Heart right ventricle (tissue), 16 donors: Measurements from ENCODE around the gene DCPS. TPM values are rescaled to one million over a fixed set of nuclear protein-coding genes. Genes with fewer than 3 reads are reported as not detected.

Experiments
- ATAC-seq, 8 donors: fragments of 200-7000 bp; cut with Tn5 transposase; one replicate each; pipeline ENCODE4 v1.9.1; 2020; ENCODE audit warnings: mild to moderate bottlenecking in 8 of 8, moderate library complexity in 8 of 8, moderate number of reproducible peaks in 1 of 8
- DNase-seq, 2 donors: peaks; one replicate each; pipeline ENCODE4 v3.0.0-alpha.2; 2020
- H3K27ac ChIP-seq, 10 donors: fragments of 200-600 bp; sonication (generic) in 2 of 10; one replicate each; pipeline versions ENCODE4 v1.5.0 to v1.8.0; 2020 to 2022; ENCODE audit warnings: mild to moderate bottlenecking in 3 of 10
- H3K27me3 ChIP-seq, 7 donors: fragments of 200-600 bp; one replicate each; pipeline ENCODE4 v1.8.0; 2021 to 2022; ENCODE audit warnings: mild to moderate bottlenecking in 2 of 7
- H3K36me3 ChIP-seq, 9 donors: fragments of 200-600 bp; sonication (generic) in 1 of 9; one replicate each; pipeline versions ENCODE4 v1.5.0 to v1.8.0; 2020 to 2022; ENCODE audit warnings: mild to moderate bottlenecking in 2 of 9
- H3K4me1 ChIP-seq, 9 donors: fragments of 200-600 bp; sonication (generic) in 1 of 9; one replicate each; pipeline versions ENCODE4 v1.5.0 to v1.8.0; 2020 to 2022; ENCODE audit warnings: mild to moderate bottlenecking in 4 of 9
- H3K4me3 ChIP-seq, 10 donors: fragments of 200-600 bp; sonication (generic) in 2 of 10; one replicate each; pipeline versions ENCODE4 v1.5.0 to v1.8.0; 2020 to 2022; ENCODE audit warnings: mild to moderate bottlenecking in 7 of 10, moderate library complexity in 2 of 10
- H3K9me3 ChIP-seq, 11 donors: fragments of 200-600 bp in 10 of 11; sonication (generic) in 2 of 11; one replicate each; pipeline versions ENCODE4 v1.5.0 to v1.8.0; 2013 to 2022; ENCODE audit warnings: mild to moderate bottlenecking in 2 of 11, control low read depth in 1 of 11, moderate library complexity in 1 of 11
- WGBS, 2 donors: extraction: QIAGEN DNeasy Blood & Tissue Kit; methylation state at CpG; one replicate each; pipeline ENCODE4 v1.1.7; 2013; ENCODE audit warnings: inconsistent platforms in 1 of 2; 5-methylcytosine and 5-hydroxymethylcytosine counted together
- intact Hi-C, 10 donors: fragments of 100-400 bp; cut with DNase I; formaldehyde crosslinking; loops; one replicate each; pipeline versions ENCODE4 v1.11.1 to v1.14.2; 2022
- polyA plus RNA-seq, 2 donors: library from polyadenylated mRNA; stranded (reverse); fragments of 200-250 nt; gene quantifications; one replicate each; pipeline ENCODE4 v1.2.3, GENCODE V29; 2013
- total RNA-seq, 10 donors: library from RNA; stranded (reverse); fragmentation: NEBNext Ultra II Directional in 3 of 10; extraction: Animal tissue kit (Norgen Biotek cat#: 25700) in 3 of 10; gene quantifications; one replicate each; pipeline versions ENCODE4 v1.2.1 to v1.2.4, GENCODE V29; 2021 to 2023
- TF ChIP-seq, protein P1 (sequence below), 9 donors: fragments of 200-600 bp; sonication (generic) in 2 of 9; IDR thresholded peaks; one replicate each; pipeline versions ENCODE4 v1.5.0 to v1.8.0; 2021 to 2022; ENCODE audit warnings: antibody characterized with exemption in 9 of 9, mild to moderate bottlenecking in 5 of 9, moderate library complexity in 1 of 9
- donor health status: Arrhythmogenic right ventricular cardiomyopathy.
- donor health status: ischemic (EF 13 %, LVEDD 7.1; RV severe dilation, severe dysfunction).
- donor health status: healthy with polysubstance abuse.
- donor health status: DM: no; HTN: yes; CAD: no.
- donor health status: DM: no; HTN: no; CAD: no.
- donor health status: ischemic (EF 25% LVEDD 6.9; RV normal size, moderate dysfunction).
- donor health status: ischemic (EF 25% LVEDD 5.7; RV mildly dilated, moderate dysfunction).
- donor health status: healthy.
- donor health status: DM: yes; HTN: yes; CAD: no.
- donor health status: Ischemic cardiomyopathy.
- donor health status: ischemic (EF 35%, LVEDD 5.7; RV mildly dilated, moderate dysfunction).
- donor health status: nonischemic (EF 11% LVEDD 7.7; RV severe dilation, severe dysfunction).
- donor health status: DM: yes; HTN: yes; CAD: no.
- donor health status: PGD.
- donor health status: ischemic (EF 29% LVEDD 5.4; RV normal size, mild dysfunction).
- donor health status: nonischemic (EF 23%, LVEDD 6.1; RV moderate dilation, normal function).

The DCPS gene
- total and polyA plus RNA-seq, 12 donors = 6.5 to 17.3 (median 10.6) TPM

DNA sequence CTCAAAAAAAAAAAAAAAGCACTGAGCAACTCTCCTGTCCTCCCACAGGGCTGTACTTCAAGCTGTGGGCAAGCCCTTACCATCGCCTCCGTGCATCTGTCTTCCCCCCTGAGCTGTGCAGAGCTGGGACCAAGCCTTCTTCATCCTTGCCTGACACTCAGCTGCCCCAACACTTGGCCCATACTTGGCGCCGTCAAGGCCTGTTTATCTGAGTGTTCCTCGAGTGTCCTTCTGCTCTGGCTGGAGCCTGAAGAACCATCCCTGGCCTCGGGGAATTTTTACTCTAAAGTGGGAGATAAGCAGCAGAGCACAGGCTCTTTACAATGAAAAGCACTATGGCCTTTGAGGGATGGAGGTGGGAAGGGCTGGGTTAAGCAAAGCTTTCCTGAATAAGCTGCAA, 22.6 kb upstream of the DCPS start:
- no peak for DNase-seq

DNA sequence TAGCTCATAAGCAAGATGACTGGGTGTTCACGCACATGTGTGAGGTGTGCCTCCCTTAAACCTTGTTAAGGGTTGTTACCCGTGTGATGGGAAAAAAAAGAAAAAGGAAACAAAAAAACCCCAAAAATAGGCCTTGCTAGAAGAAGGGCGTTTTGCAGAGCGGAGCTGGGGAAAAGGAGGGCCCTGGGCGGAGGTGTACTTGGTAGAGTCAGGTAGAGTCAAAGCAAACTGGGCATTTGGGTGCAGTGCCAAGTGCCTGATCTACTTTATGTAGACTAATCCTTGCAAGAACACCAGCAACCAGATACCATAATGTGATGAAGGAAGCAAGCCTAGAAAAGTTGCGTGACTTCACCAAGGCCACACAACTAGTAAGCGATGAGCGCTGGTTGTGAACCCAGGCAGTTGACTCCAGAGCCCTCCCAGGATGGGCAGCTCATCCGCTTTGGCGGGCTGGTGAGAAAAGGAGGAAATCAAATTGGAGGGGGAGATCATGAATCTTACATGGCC, 22.1 kb upstream of the DCPS start:
- DNase-seq = no peak
- TF ChIP-seq, protein P1, sequence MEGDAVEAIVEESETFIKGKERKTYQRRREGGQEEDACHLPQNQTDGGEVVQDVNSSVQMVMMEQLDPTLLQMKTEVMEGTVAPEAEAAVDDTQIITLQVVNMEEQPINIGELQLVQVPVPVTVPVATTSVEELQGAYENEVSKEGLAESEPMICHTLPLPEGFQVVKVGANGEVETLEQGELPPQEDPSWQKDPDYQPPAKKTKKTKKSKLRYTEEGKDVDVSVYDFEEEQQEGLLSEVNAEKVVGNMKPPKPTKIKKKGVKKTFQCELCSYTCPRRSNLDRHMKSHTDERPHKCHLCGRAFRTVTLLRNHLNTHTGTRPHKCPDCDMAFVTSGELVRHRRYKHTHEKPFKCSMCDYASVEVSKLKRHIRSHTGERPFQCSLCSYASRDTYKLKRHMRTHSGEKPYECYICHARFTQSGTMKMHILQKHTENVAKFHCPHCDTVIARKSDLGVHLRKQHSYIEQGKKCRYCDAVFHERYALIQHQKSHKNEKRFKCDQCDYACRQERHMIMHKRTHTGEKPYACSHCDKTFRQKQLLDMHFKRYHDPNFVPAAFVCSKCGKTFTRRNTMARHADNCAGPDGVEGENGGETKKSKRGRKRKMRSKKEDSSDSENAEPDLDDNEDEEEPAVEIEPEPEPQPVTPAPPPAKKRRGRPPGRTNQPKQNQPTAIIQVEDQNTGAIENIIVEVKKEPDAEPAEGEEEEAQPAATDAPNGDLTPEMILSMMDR (IDR thresholded peaks at IDR 0.05) = no peak
- intact Hi-C loops = loop anchor here in 2 of 10 donors (2.0 to 5.0 kb wide), 2 partner anchors 13 to 64 kb away; partner anchors contain the start of genes FOXRED1 (in 1 of the 2) and SRPRA (in 1 of the 2)
- Histone ChIP-seq H3K27me3 (no peaks in the 10 kb centered on the region), H3K4me1 (peaks cover 0 to 51% (median 11%) of the 10 kb centered on the region in 9 donors), H3K9me3 (no peaks in the 10 kb centered on the region), H3K27ac (peak overlapping the region in 8 of 10 donors; percentile 85 to 97 (median 93)), H3K36me3 (peaks cover 0 to 21% (median 0%) of the 10 kb centered on the region in 9 donors), H3K4me3 (peak overlapping the region in 4 of 10 donors; percentile 64 to 86 (median 82))
- ATAC-seq = no peak
- WGBS, 2 donors = 90 to 94% methylated on average over 10 of the region's 10 CpGs

More for the DNA sequence above, 22.6 kb upstream of the DCPS start:
- intact Hi-C loops = loop anchor here in 1 of 10 donors (5.0 kb wide), 1 partner anchor 64 kb away; no protein-coding TSS in a partner anchor
- no peak for ATAC-seq
- H3K4me1 ChIP-seq = peaks cover 0 to 51% (median 11%) of the 10 kb centered on the region in 9 donors
- H3K4me3 ChIP-seq = no peak overlapping the region
- no peaks in the 10 kb centered on the region for H3K27me3 ChIP-seq
- peaks cover 0 to 26% (median 0%) of the 10 kb centered on the region in 9 donors for H3K36me3 ChIP-seq
- 62 to 69% methylated on average over 6 of the region's 6 CpGs for WGBS, 2 donors
- peak overlapping the region in 2 of 10 donors; percentile 44 to 81 for H3K27ac ChIP-seq
- TF ChIP-seq, protein P1 (IDR thresholded peaks at IDR 0.05) = no peak
- H3K9me3 ChIP-seq = no peaks in the 10 kb centered on the region

DNA sequence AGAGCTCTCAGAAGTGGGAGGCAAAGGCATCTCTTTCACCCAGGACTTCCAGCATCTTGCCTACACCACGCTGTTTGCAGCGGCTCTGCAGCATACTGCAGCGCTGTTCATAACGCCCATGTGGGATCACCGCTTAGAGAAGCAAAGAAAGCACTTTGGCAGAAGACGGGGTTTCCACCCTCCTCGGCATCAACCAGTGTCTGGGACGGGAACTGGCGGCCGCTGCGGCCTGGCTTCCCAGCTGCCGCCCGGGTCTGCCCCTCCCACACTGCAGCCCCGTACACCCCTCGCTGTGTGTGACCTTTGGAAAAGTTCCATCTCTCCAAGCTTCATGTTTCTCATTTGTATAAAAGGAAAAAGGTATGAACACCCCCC, 21.5 kb upstream of the DCPS start:
- peaks cover 0 to 51% (median 11%) of the 10 kb centered on the region in 9 donors for H3K4me1 ChIP-seq
- peak overlapping the region; percentile 55 to 97 (median 93) for H3K27ac ChIP-seq
- peak overlapping the region; percentile 49 to 87 (median 78) for H3K4me3 ChIP-seq
- H3K9me3 ChIP-seq = no peaks in the 10 kb centered on the region
- peaks cover 0 to 17% (median 0%) of the 10 kb centered on the region in 9 donors for H3K36me3 ChIP-seq
- peak; percentile 68 to 87 (median 81) for ATAC-seq
- peak; percentile 48 to 63 for DNase-seq
- TF ChIP-seq, protein P1 (IDR thresholded peaks at IDR 0.05) = no peak
- 2% methylated on average over 15 of the region's 15 CpGs for WGBS, 2 donors
- intact Hi-C loops = loop anchor here in 2 of 10 donors (2.0 to 5.0 kb wide), 2 partner anchors 14 to 65 kb away; partner anchors contain the start of genes FOXRED1 (in 1 of the 2) and SRPRA (in 1 of the 2)
- no peaks in the 10 kb centered on the region for H3K27me3 ChIP-seq

- ATAC-seq (peak; percentile 89 to 95 (median 92)), DNase-seq (peak; percentile 69 to 79)
- Histone ChIP-seq H3K36me3 (peaks cover 0 to 17% (median 0%) of the 10 kb centered on the region in 9 donors), H3K4me1 (peaks cover 0 to 51% (median 11%) of the 10 kb centered on the region in 9 donors), H3K27ac (peak within 1 kb of the TSS; percentile 55 to 97 (median 93)), H3K27me3 (no peaks in the 10 kb centered on the region), H3K4me3 (peak within 1 kb of the TSS; percentile 49 to 87 (median 78)), H3K9me3 (no peaks in the 10 kb centered on the region)
- TF ChIP-seq, protein P1 (IDR thresholded peaks at IDR 0.05) = peak in 1 of 9 donors; percentile 35
- WGBS, 2 donors = 0% methylated on average over 77 to 82 of the region's 82 CpGs
- intact Hi-C loops = loop anchor here in 2 of 10 donors (2.0 to 5.0 kb wide), 2 partner anchors 14 to 66 kb away; partner anchors contain the start of genes FOXRED1 (in 1 of the 2) and SRPRA (in 1 of the 2)
Observed at GRCh38 chr11:126282736-126283591, 20.9 kb upstream of the DCPS start, which contains the start of gene TIRAP. Gene TIRAP (plus strand): TSS chr11:126283093. CDS start chr11:126290895, 7,802 bp downstream.
